OCI-LY3 (cell line): ENCODE results near the gene SOWAHC.

Experiments
- H2AFZ ChIP-seq: fragments of 200-600, 300-600 bp; shearing (Covaris generic); 2 replicates; pipeline ENCODE4 v1.6.0; 2014; ENCODE audit warnings: antibody characterized with exemption, low read depth, low read length
- H3K27ac ChIP-seq: fragments of 200-600, 300-600 bp; sonication (generic); 2 replicates; pipeline ENCODE4 v1.5.1; 2014; ENCODE audit warnings: mild to moderate bottlenecking, low read length, moderate library complexity, mixed read lengths
- H3K27me3 ChIP-seq: fragments of 200-600, 300-600 bp; sonication (generic); 2 replicates; pipeline ENCODE4 v1.6.1; 2014; ENCODE audit warnings: low read depth, low read length, mixed read lengths
- H3K36me3 ChIP-seq: fragments of 200-600, 300-600 bp; sonication (generic); replicated peaks from 2 replicates; pipeline ENCODE3; 2014; ENCODE audit warnings: low read depth, low read length, mixed read lengths
- H3K4me1 ChIP-seq: fragments of 300-600, 200-600 bp; sonication (generic); 2 replicates; pipeline ENCODE4 v1.6.1; 2014; ENCODE audit warnings: low read length, mixed read lengths
- H3K4me2 ChIP-seq: fragments of 200-600, 300-600 bp; sonication (generic); 2 replicates; pipeline ENCODE4 v1.6.1; 2014; ENCODE audit warnings: low read length, mixed read lengths
- H3K4me3 ChIP-seq: fragments of 300-600, 200-600 bp; sonication (generic); 2 replicates; pipeline ENCODE4 v1.5.1; 2014; ENCODE audit warnings: antibody characterized with exemption, mild to moderate bottlenecking, low read length, moderate library complexity
- H3K79me2 ChIP-seq: fragments of 300-600, 200-600 bp; shearing (Covaris generic); 2 replicates; pipeline ENCODE4 v1.6.1; 2014; ENCODE audit warnings: mild to moderate bottlenecking, low read length, mixed read lengths
- H3K9ac ChIP-seq: fragments of 300-600, 200-600 bp; shearing (Covaris generic); 2 replicates; pipeline ENCODE4 v1.6.0; 2014; ENCODE audit warnings: mild to moderate bottlenecking, low read length, moderate library complexity
- H3K9me3 ChIP-seq: fragments of 200-600, 300-600 bp; shearing (Covaris generic); 2 replicates; pipeline ENCODE4 v1.6.1; 2014; ENCODE audit warnings: low read length, mixed read lengths; ENCODE audit not compliant: insufficient read depth
- H4K20me1 ChIP-seq: fragments of 200-600, 300-600 bp; sonication (generic); 2 replicates; pipeline ENCODE4 v1.6.1; 2016; ENCODE audit warnings: low read length, mixed read lengths; ENCODE audit not compliant: insufficient read depth
- EZH2phosphoT487 ChIP-seq: fragments of 200-600 bp; shearing (Covaris generic); IDR thresholded peaks from 2 replicates; pipeline ENCODE4 v1.6.1; 2018; ENCODE audit warnings: antibody characterized with exemption, mixed run types, low read depth
- TF ChIP-seq, protein P1 (sequence below): fragments of 200-600, 300-600 bp; sonication (generic); IDR thresholded peaks from 2 replicates; pipeline ENCODE4 v1.5.1; 2014; ENCODE audit warnings: antibody characterized with exemption, low read length, low read depth

SOWAHC gene

GRCh38 chr2:109648041-109648527 lies 33.9 kb downstream of the SOWAHC start:
- no peaks in the 10 kb centered on the region for H3K9me3 ChIP-seq
- no peaks in the 10 kb centered on the region for H4K20me1 ChIP-seq
- H2AFZ ChIP-seq = no peak overlapping the region
- H3K79me2 ChIP-seq = no peaks in the 10 kb centered on the region
- TF ChIP-seq, protein P1, sequence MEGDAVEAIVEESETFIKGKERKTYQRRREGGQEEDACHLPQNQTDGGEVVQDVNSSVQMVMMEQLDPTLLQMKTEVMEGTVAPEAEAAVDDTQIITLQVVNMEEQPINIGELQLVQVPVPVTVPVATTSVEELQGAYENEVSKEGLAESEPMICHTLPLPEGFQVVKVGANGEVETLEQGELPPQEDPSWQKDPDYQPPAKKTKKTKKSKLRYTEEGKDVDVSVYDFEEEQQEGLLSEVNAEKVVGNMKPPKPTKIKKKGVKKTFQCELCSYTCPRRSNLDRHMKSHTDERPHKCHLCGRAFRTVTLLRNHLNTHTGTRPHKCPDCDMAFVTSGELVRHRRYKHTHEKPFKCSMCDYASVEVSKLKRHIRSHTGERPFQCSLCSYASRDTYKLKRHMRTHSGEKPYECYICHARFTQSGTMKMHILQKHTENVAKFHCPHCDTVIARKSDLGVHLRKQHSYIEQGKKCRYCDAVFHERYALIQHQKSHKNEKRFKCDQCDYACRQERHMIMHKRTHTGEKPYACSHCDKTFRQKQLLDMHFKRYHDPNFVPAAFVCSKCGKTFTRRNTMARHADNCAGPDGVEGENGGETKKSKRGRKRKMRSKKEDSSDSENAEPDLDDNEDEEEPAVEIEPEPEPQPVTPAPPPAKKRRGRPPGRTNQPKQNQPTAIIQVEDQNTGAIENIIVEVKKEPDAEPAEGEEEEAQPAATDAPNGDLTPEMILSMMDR = no peak
- TF ChIP-seq EZH2phosphoT487 = no peak
- no peak overlapping the region for H3K4me2 ChIP-seq
- H3K4me1 ChIP-seq = no peaks in the 10 kb centered on the region
- no peak overlapping the region for H3K4me3 ChIP-seq
- no peak overlapping the region for H3K27ac ChIP-seq
- no peaks in the 10 kb centered on the region for H3K36me3 ChIP-seq
- H3K9ac ChIP-seq = no peak overlapping the region
- 0 out of 2 replicates have a peak, but pooled peaks cover 2% of the 10 kb centered on the region for H3K27me3 ChIP-seq

- Histone ChIP-seq H3K36me3 (no peaks in the 10 kb centered on the region), H3K4me3 (no peak overlapping the region), H3K27ac (no peak overlapping the region), H3K4me2 (no peak overlapping the region), H3K79me2 (no peaks in the 10 kb centered on the region), H3K9me3 (no peaks in the 10 kb centered on the region), H3K27me3 (0 out of 2 replicates have a peak, but pooled peaks cover 4% of the 10 kb centered on the region), H2AFZ (no peak overlapping the region), H3K9ac (no peak overlapping the region), H4K20me1 (no peaks in the 10 kb centered on the region), H3K4me1 (no peaks in the 10 kb centered on the region)
- TF ChIP-seq, protein P1 = no peak
- no peak for TF ChIP-seq EZH2phosphoT487
Measured at GRCh38 chr2:109649736-109650695, 35.9 kb downstream of the SOWAHC start.

- Histone ChIP-seq H3K9ac (no peak overlapping the region), H3K27ac (no peak overlapping the region)
Measured at GRCh38 chr2:109654326-109655050, 40.3 kb downstream of the SOWAHC start.

More at GRCh38 chr2:109654326-109655050, 40.3 kb downstream of the SOWAHC start:
- 0 out of 2 replicates have a peak, but pooled peaks cover 4% of the 10 kb centered on the region for H3K27me3 ChIP-seq
- no peaks in the 10 kb centered on the region for H3K36me3 ChIP-seq
- H4K20me1 ChIP-seq = no peaks in the 10 kb centered on the region
- no peaks in the 10 kb centered on the region for H3K4me1 ChIP-seq
- no peak overlapping the region for H3K4me3 ChIP-seq
- no peak overlapping the region for H3K4me2 ChIP-seq
- no peak overlapping the region for H2AFZ ChIP-seq
- TF ChIP-seq EZH2phosphoT487 = no peak
- TF ChIP-seq, protein P1 = no peak
- H3K79me2 ChIP-seq = no peaks in the 10 kb centered on the region
- H3K9me3 ChIP-seq = no peaks in the 10 kb centered on the region
